Keratinocyte (primary cell): ENCODE measurements around the gene CD247. TPM values are rescaled to one million over a fixed set of nuclear protein-coding genes. Genes with fewer than 3 reads are reported as not detected.
A peak's percentile ranks its signal among the peaks of the same experiment; 100 is the strongest.

Experiments used
- DNase-seq: peaks from one replicate; pipeline ENCODE4 v3.0.0-alpha.2; 2011; ENCODE audit warnings: low read depth, missing footprints, low spot score
- FAIRE-seq: peaks from 2 replicates; lab custom pipeline; 2011; peaks lifted over from hg19 to GRCh38; lab: Jason Lieb, UNC
- H2AFZ ChIP-seq: 2 replicates; pipeline ENCODE4 v1.6.0; 2012; ENCODE audit warnings: low read length, control low read depth, inconsistent platforms; ENCODE audit not compliant: control insufficient read depth
- H3K27ac ChIP-seq: 2 replicates; pipeline ENCODE4 v1.5.1; 2011; ENCODE audit warnings: low read length; ENCODE audit not compliant: control insufficient read depth, insufficient read depth
- H3K27me3 ChIP-seq: 3 replicates; pipeline ENCODE4 v1.6.0; 2011; ENCODE audit warnings: low read length; ENCODE audit not compliant: control insufficient read depth, insufficient read depth; ENCODE audit errors: extremely low read depth
- H3K36me3 ChIP-seq, 2 experiments: 2 replicates in 1 of 2; 3 replicates in 1 of 2; pipeline ENCODE4 v1.5.1; 2011; ENCODE audit warnings: low read length in 2 of 2, mild to moderate bottlenecking in 1 of 2; ENCODE audit not compliant: control insufficient read depth in 2 of 2, insufficient read depth in 2 of 2; ENCODE audit errors: extremely low read depth in 1 of 2
- H3K4me1 ChIP-seq: 3 replicates; pipeline ENCODE4 v1.5.1; 2011; ENCODE audit warnings: low read length; ENCODE audit not compliant: control insufficient read depth, insufficient read depth; ENCODE audit errors: extremely low read depth
- H3K4me2 ChIP-seq: 3 replicates; pipeline ENCODE4 v1.6.0; 2011; ENCODE audit warnings: low read depth, low read length; ENCODE audit not compliant: control insufficient read depth, insufficient read depth; ENCODE audit errors: extremely low read depth
- H3K4me3 ChIP-seq, 3 experiments: fragments of 200-600 bp in 1 of 3; sonication (generic) in 1 of 3; 2 replicates in 2 of 3; 3 replicates in 1 of 3; pipeline ENCODE4 v1.5.1; 2011 to 2016; ENCODE audit warnings: low read length in 3 of 3, mild to moderate bottlenecking in 3 of 3, control low read depth in 2 of 3, inconsistent platforms in 1 of 3, low read depth in 1 of 3, mixed read lengths in 1 of 3, mixed run types in 1 of 3, moderate library complexity in 1 of 3; ENCODE audit not compliant: control insufficient read depth in 2 of 3, insufficient read depth in 2 of 3; ENCODE audit errors: extremely low read depth in 1 of 3
- H3K79me2 ChIP-seq: 2 replicates; pipeline ENCODE4 v1.6.0; 2012; ENCODE audit warnings: low read length; ENCODE audit not compliant: control insufficient read depth, insufficient read depth
- H3K9ac ChIP-seq: 3 replicates; pipeline ENCODE4 v1.6.0; 2011; ENCODE audit warnings: low read length; ENCODE audit not compliant: control insufficient read depth, insufficient read depth; ENCODE audit errors: extremely low read depth
- H3K9me1 ChIP-seq: 3 replicates; pipeline ENCODE4 v1.6.0; 2011; ENCODE audit warnings: low read length; ENCODE audit not compliant: control insufficient read depth, insufficient read depth; ENCODE audit errors: extremely low read depth
- H3K9me3 ChIP-seq: 2 replicates; pipeline ENCODE4 v1.5.1; 2012; ENCODE audit warnings: low read depth, low read length; ENCODE audit not compliant: control insufficient read depth
- H4K20me1 ChIP-seq: 3 replicates; pipeline ENCODE4 v1.6.0; 2011; ENCODE audit warnings: low read length; ENCODE audit not compliant: control insufficient read depth, insufficient read depth; ENCODE audit errors: extremely low read depth
- EZH2 ChIP-seq: IDR thresholded peaks from one replicate; pipeline ENCODE4 v1.6.1; 2012; ENCODE audit warnings: inconsistent platforms, mild to moderate bottlenecking, low read length, moderate library complexity
- dilution Hi-C: fragments of 300-500 bp; cut with MboI; formaldehyde crosslinking; loops from one replicate; pipeline ENCODE4 v1.7.0; 2020; ENCODE audit warnings: low sequenced_read_pairs; ENCODE audit not compliant: extremely low pct_ligation_motif_present
- polyA plus RNA-seq, 5 experiments: library from polyadenylated mRNA; depleted of rRNA in 3 of 5; stranded (reverse) in 3 of 5; stranded (forward) in 1 of 5; unstranded in 1 of 5; fragments of >200 nt; gene quantifications; 1 replicate in 1 of 5; 2 replicates in 3 of 5; 3 replicates in 1 of 5; pipeline versions ENCODE4 v1.2.1 to v1.2.3, GENCODE V29; 2011 to 2012; ENCODE audit warnings: missing spikeins in 2 of 5, low read depth in 1 of 5, low replicate concordance in 1 of 5
- TF ChIP-seq, protein P1 (sequence below), 3 experiments: IDR thresholded peaks in 1 of 3; conservative IDR thresholded peaks in 1 of 3; optimal IDR thresholded peaks in 1 of 3; 2 replicates in 2 of 3; 3 replicates in 1 of 3; pipeline versions ENCODE3 to v1.5.1; 2011; ENCODE audit warnings: low read length in 3 of 3, mild to moderate bottlenecking in 3 of 3, moderate library complexity in 2 of 3, control low read depth in 1 of 3, inconsistent platforms in 1 of 3; ENCODE audit not compliant: insufficient read depth in 2 of 3; ENCODE audit errors: extremely low read depth in 1 of 3

The CD247 gene
- polyA plus RNA-seq, 1 donor (not counting 4 experiments of a cell fraction or from before 2014, with no cell fraction given), result not detected

DNA sequence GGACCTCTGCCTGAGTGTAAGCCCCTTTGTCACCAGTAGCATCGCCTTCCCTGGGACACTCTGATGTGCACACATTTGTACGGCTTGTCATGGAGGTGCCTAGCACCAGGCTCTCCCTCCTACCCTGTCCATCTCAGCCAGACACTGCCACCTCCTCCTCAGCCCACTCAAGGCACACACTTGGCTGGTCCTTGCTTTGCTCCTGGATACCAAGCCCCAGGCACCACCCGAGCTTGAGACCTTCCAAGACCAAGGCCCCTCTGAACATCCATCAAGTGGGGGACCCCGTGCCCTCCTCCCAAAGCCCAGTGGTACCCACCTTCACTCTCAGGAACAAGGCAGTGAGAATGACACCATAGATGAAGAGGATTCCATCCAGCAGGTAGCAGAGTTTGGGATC is 78.0 kb downstream of the CD247 start:
- Histone ChIP-seq H3K79me2 (no peaks in the 10 kb centered on the region), H4K20me1 (no peaks in the 10 kb centered on the region), H3K9me3 (no peaks in the 10 kb centered on the region), H3K9ac (no peak overlapping the region), H3K4me2 (no peak overlapping the region), H3K27ac (no peak overlapping the region), H3K4me3 (no peak overlapping the region), H3K9me1 (no peaks in the 10 kb centered on the region), H3K27me3 (peaks cover 19% of the 10 kb centered on the region), H3K4me1 (no peaks in the 10 kb centered on the region), H3K36me3 (no peaks in the 10 kb centered on the region), H2AFZ (no peak overlapping the region)
- FAIRE-seq (no peak), DNase-seq (no peak)
- dilution Hi-C loops, result no loop called here
- TF ChIP-seq, protein P1, sequence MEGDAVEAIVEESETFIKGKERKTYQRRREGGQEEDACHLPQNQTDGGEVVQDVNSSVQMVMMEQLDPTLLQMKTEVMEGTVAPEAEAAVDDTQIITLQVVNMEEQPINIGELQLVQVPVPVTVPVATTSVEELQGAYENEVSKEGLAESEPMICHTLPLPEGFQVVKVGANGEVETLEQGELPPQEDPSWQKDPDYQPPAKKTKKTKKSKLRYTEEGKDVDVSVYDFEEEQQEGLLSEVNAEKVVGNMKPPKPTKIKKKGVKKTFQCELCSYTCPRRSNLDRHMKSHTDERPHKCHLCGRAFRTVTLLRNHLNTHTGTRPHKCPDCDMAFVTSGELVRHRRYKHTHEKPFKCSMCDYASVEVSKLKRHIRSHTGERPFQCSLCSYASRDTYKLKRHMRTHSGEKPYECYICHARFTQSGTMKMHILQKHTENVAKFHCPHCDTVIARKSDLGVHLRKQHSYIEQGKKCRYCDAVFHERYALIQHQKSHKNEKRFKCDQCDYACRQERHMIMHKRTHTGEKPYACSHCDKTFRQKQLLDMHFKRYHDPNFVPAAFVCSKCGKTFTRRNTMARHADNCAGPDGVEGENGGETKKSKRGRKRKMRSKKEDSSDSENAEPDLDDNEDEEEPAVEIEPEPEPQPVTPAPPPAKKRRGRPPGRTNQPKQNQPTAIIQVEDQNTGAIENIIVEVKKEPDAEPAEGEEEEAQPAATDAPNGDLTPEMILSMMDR (optimal IDR thresholded peaks at IDR 0.05 in 1 of 3, IDR thresholded peaks at IDR 0.05 in 1 of 3, conservative IDR thresholded peaks at IDR 0.05 in 1 of 3; ENCODE audit: extremely low read depth in 1 of 3, insufficient read depth in 2 of 3, low read length in 3 of 3), result no peak
- no peak for TF ChIP-seq EZH2

DNA sequence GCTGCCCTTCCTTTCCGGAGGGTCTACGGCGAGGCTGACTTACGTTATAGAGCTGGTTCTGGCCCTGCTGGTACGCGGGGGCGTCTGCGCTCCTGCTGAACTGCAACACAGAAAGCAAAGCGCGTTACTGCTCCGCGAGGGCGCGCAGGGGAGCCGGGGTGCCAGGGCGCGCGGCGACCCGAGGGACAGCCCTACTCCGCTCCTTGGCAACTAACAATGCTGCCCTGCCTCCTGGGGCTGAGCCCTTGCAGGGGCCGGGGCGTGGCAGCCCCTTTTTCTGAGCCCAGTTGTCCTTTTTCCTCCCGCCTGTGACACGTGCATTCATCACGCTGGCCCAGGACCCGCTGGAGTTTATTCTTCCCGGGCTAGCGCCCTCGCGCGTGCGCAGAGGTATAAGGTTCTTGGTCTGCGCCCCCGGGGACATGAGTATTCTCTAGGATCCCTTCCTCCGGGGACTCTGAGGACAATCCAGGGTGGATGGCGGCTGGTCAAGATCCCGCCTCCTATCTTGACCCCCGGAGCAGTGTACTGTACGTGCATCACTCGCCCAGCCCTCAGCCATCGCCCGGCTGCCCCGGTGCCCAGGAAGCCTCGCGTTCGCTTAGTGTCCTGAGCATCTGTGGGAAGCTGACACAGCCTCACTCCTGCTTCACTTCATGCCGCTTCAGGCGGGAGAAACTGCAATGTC is 78.9 kb downstream of the CD247 start:
- Histone ChIP-seq H3K9me3 (no peaks in the 10 kb centered on the region), H3K36me3 (no peaks in the 10 kb centered on the region), H3K9me1 (no peaks in the 10 kb centered on the region), H3K27me3 (peaks cover 19% of the 10 kb centered on the region), H3K4me1 (no peaks in the 10 kb centered on the region), H2AFZ (peak overlapping the region; percentile 24), H3K27ac (no peak overlapping the region), H3K9ac (no peak overlapping the region), H3K4me3 (peak overlapping the region; percentile 9 to 57 (median 14)), H4K20me1 (no peaks in the 10 kb centered on the region), H3K79me2 (no peaks in the 10 kb centered on the region), H3K4me2 (peak overlapping the region; percentile 56)
- DNase-seq, result no peak
- TF ChIP-seq EZH2, result no peak
- TF ChIP-seq, protein P1 (optimal IDR thresholded peaks at IDR 0.05 in 1 of 3, IDR thresholded peaks at IDR 0.05 in 1 of 3, conservative IDR thresholded peaks at IDR 0.05 in 1 of 3; ENCODE audit: extremely low read depth in 1 of 3, insufficient read depth in 2 of 3, low read length in 3 of 3), result peak in 1 of 3 experiments; percentile 22
- no peak for FAIRE-seq
- dilution Hi-C loops, result no loop called here
